DMS 273 (cell line): Measurements from ENCODE around the gene PLAC8L1.
"Not testable (repeated sequence)": the region's sequence is repeated elsewhere in the genome, so short reads cannot be mapped to it uniquely, and the experiment has no call there.

Experiments used
- DNase-seq: peaks from one replicate; lab custom pipeline; 2025; ENCODE audit not compliant: unreplicated experiment; lab: John Stamatoyannopoulos, UW

PLAC8L1 gene, protein sequence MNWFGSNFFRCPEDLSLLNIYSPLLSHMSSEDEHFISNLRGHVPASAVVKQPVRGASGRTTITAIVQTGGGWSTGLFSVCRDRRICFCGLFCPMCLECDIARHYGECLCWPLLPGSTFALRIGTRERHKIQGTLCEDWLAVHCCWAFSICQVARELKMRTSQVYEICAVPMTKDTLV

DNA sequence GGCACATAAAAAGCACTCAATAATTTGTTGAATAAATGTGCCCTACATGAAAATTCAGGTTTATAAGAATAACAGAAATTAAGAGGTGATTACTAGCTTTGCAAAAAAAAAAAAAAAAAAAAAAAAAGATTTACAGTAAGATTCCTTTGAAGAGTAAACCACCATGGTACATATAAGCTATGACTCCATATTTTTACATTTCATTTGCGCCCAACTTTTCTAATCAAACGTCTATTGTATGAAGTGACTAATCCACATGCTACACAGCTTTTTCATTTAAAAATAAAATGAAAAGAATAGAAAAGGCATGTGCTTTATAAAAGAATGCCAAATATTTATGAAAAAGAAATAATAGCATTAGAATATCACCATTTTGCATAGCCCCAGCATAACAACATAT is at the start of gene PLAC8L1:
Gene PLAC8L1, minus strand, starts transcription at position 101 of the 400 bp plus-strand sequence. CDS start 1,266 bp downstream, outside the sequence.
- no peak for DNase-seq

- no peak for DNase-seq
Measured at GRCh38 chr5:146151970-146152369, 46.6 kb upstream of the PLAC8L1 start.

GRCh38 chr5:146137967-146138403 is 32.6 kb upstream of the PLAC8L1 start:
- DNase-seq: no peak

DNA sequence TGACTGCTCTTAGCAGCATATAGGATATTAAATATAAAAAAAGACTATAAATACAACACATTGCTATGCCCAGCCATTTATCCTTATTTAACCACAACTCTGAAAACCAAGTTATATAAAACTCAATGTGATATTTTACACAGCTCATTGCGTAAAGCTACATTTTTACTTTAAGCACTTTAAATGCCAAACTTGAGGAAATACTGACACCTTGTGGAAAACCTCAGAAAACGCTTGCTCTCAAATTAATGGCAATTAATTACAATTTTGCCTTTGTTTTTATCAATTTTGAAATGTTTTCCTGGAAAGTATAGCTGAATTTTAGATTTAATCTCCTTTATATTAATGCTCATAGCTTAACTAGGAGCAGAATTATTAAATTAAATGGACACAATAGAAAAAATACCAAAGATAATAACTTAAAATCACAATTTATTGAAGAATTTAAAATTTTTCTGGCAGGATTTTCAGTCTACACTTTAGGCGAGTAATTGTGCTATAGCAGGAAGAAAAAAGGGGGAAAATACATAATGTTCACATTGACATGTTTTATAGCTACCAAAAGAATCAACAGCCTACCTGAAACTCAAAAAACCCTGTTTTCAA is 25.2 kb upstream of the PLAC8L1 start:
- peak; percentile 36 for DNase-seq

DNA sequence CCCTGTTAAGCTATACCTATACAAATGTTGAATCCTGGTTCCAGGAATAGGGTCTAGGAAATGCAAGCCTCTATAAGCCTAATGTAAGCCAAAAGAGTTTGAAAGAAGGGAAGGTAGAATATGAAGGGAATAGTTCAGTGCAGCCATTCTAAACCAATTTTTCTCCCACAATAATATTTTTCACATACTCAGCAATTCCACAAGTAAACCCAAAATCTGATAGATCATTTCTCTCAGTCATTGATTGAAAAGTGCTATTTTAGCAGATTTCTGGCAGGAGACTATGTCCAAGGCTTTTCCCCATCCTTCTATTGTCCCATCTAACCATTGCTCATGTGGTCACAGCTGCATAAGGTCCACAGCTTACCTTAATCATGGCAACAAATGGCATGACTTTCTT is 20.7 kb upstream of the PLAC8L1 start:
- no peak for DNase-seq

DNA sequence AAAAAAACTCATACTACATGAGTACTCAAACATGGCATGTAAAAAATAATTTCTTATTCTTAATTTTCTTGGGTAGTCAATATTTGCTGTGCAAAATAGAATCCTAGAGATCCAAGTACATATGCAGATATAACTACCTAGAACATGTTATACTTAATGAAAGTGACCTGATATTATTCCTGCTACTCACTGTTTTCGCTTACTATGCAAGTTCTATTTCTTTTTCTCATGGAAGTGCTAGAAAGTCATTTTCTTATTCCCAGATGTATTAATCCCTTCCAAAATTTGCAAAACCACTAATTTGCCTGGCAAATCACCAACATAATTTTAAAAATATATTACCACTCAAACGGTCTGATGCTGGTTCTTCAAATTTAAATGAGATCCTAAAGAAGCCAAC is 19.2 kb upstream of the PLAC8L1 start:
- DNase-seq: no peak

DNA sequence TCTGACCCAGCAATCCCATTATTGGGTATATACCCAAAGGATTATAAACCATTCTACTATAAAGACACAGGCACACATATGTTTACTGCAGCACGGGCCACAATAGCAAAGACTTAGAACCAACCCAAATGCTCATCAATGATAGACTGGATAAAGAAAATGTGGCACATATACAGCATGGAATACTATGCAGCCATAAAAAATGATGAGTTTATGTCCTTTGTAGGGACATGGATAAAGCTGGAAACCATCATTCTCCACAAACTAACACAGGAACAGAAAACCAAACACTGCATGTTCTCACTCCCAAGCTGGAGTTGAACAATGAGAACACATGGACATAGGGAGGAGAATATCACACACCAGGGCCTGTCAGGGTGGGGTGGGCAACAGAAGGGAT is 16.1 kb upstream of the PLAC8L1 start:
- DNase-seq: not testable (repeated sequence)

DNA sequence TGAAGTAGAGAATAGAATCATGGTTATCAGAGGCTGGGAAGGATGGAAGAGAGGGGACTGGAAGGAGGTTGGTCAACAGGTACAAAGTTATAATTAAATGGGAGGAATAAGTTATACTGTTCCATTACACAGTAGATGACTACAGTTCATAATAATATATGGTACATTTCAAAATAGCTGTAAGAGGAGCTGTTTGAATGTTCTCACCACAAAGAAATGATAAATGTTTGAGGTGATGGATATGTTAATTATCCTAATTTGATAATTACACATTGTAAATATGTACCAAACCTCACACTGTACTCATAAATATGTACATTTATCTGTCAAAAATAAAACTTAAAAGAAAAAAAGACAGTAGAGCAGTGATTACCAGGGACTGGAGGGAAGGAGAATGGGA is 12.9 kb upstream of the PLAC8L1 start:
- no peak for DNase-seq

GRCh38 chr5:146117216-146117615 is 11.8 kb upstream of the PLAC8L1 start:
- DNase-seq: not testable (repeated sequence)

- peak; percentile 4 for DNase-seq
Measured at GRCh38 chr5:146116361-146116760, 11.0 kb upstream of the PLAC8L1 start.

DNA sequence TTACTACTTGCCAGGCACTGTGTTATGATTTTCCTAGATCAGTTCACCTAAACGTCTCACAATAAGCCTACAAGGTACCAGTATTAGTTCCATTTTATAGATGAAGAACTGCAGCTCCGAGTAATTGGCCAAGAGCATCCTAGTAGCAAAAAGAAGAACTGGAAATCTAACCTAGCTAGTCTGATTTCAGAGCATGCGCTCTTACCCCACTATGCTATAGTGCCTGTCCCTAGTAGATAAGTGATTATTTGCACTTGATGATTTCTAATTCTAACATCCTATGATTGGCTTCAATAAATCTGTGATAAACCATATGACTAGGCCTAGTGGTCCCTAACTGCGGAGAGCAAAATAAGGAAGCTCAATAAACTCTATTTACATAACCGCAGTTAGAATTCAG is 7.1 kb upstream of the PLAC8L1 start:
- no peak for DNase-seq

- DNase-seq: peak; percentile 7
Measured at GRCh38 chr5:146111409-146111808, 6.0 kb upstream of the PLAC8L1 start.

GRCh38 chr5:146109379-146109778 is 4.0 kb upstream of the PLAC8L1 start:
- DNase-seq: no peak

- DNase-seq: not testable (repeated sequence)
Measured at GRCh38 chr5:146108870-146109269, 3.5 kb upstream of the PLAC8L1 start.

- DNase-seq: no peak
Measured at GRCh38 chr5:146107901-146108300, 2.5 kb upstream of the PLAC8L1 start.

- DNase-seq: no peak
Measured at GRCh38 chr5:146103594-146103993, 1.8 kb downstream of the PLAC8L1 start.

DNA sequence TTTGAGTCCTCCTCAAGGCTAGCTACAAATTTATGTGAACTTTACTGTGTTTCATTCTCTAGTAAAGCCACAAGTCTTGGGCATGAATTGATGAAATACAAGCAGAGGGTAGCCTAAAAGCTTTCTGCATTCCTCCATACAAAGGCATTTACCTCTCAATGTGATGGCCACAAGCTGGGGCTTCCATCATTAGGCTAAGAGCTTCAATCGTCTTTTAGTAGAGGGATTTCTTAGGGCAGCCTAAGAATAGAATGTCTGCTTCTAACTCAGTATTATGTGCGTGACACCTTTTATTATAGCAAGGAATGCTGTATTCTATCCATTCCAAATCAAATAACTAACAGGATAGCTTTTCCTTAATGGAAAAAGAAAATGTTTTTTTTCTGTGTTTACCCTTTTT is 3.7 kb downstream of the PLAC8L1 start:
- no peak for DNase-seq

DNA sequence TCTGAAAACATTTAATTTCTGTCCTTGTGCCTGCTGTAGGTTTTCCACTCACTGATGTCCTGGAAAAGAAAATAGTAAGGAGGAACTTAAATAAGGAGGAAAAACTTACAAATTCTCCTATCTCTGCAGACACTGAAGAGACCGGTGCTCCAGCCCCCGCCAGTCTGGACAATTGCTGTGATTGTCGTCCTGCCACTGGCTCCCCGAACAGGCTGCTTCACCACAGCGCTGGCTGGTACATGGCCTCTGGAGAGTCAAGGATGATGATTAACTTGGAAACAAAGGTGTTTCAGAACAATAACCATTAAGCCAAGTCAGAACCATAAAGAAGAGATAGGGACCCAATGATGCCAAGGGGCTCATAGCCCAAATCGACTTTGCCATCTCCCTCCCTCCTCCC is 7.3 kb downstream of the PLAC8L1 start:
- no peak for DNase-seq

DNA sequence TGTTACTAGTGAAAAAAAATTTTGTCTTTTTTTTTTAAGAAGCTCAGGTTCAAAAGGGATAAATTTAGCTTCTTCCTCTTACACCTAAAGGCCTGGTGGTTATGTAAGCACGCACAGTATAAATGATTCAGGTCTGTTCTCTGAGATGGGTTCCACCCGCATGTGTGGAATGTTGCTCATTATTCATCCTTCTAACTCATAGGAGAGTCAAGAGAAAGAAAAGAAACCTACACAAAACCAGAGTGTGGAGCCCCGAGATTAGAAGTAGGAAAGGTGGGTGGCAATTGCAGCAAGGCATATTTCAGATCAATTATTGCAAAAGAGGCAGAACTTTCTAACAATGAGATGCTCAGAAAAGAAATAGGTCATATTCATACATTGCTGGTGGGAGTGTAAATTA is 13.5 kb downstream of the PLAC8L1 start:
- no peak for DNase-seq

GRCh38 chr5:146089287-146089686 is 16.1 kb downstream of the PLAC8L1 start:
- no peak for DNase-seq

GRCh38 chr5:146088098-146088497 is 17.3 kb downstream of the PLAC8L1 start:
- DNase-seq: no peak

DNA sequence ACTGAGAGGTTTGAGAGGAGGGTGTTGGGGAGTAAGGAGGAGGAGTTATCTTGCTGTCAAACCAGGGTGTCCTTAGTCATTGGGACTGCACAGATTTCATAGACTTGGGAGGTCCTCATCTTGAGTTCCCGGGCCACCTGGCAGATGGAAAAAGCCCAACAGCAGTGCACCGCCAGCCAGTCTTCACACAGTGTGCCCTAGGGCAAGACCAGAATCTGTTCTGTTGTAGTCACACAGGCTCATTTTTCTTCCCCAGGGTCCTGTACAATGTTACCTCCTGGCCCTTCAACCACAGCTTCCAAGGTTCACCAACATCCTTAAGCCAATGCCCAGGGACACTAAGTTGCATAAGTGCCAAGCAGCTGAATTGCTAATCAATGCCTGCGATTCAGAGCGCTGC is 21.0 kb downstream of the PLAC8L1 start:
- peak; percentile 26 for DNase-seq

- DNase-seq: no peak
Measured at GRCh38 chr5:146082798-146083197, 22.6 kb downstream of the PLAC8L1 start.
